ENCODE results near the gene BCAR3. TPM values are rescaled to one million over a fixed set of nuclear protein-coding genes. Genes with fewer than 3 reads are reported as not detected.

BCAR3 gene
- total RNA-seq, 1 donor from 2014 or later = 9.2 TPM

DNA sequence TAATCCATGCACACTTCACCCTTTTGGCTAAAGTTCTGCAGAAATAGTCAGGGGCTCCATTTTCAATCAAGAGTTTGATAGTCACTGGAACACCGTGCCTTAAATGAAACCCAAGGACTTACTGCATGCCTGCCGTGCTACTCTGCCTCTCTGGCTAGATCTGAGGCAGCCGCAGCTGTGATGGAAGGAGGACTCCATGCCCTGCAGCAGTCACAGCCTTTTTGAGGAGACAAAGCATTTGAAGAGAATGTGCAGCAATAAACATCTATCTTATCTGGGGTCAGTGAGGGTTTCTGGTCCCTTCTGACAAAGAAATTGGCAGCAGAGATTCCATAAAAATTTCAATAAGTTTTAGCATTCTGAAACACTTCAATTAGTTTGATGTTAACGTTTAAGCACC, 78.0 kb downstream of the BCAR3 start:
- H3K27ac Mint-ChIP-seq = no peak overlapping the region
- DNase-seq (ENCODE audit: low spot score in 2 of 2, unreplicated experiment in 2 of 2) = no peak

DNA sequence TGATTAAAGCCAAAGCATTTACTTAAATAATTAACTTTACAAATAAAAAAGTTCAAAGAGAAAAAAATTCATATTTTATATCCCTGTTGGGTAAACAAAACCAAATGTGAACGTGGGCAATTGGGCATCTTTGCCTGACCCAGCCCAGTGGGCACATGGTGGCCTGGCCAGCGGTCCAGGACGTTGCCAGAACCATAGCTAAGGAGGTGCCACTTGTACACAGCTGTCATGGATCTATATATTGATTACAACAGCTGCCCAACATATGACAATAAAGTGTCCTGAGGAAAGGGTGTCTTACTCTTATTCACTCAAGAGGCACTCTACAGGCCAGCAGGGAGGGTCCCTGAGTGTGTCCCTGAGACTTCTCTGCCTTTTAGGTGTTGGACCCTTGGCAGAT, 78.5 kb downstream of the BCAR3 start:
- no peak for DNase-seq (ENCODE audit: low spot score in 2 of 2, unreplicated experiment in 2 of 2)
- H3K4me1 Mint-ChIP-seq = peaks cover 40% of the 10 kb centered on the region
- no peaks in the 10 kb centered on the region for H3K27me3 Mint-ChIP-seq (ENCODE audit: low read depth)
- TF ChIP-seq, protein P1, sequence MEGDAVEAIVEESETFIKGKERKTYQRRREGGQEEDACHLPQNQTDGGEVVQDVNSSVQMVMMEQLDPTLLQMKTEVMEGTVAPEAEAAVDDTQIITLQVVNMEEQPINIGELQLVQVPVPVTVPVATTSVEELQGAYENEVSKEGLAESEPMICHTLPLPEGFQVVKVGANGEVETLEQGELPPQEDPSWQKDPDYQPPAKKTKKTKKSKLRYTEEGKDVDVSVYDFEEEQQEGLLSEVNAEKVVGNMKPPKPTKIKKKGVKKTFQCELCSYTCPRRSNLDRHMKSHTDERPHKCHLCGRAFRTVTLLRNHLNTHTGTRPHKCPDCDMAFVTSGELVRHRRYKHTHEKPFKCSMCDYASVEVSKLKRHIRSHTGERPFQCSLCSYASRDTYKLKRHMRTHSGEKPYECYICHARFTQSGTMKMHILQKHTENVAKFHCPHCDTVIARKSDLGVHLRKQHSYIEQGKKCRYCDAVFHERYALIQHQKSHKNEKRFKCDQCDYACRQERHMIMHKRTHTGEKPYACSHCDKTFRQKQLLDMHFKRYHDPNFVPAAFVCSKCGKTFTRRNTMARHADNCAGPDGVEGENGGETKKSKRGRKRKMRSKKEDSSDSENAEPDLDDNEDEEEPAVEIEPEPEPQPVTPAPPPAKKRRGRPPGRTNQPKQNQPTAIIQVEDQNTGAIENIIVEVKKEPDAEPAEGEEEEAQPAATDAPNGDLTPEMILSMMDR (IDR thresholded peaks at IDR 0.05; ENCODE audit: unreplicated experiment) = no peak
- no peaks in the 10 kb centered on the region for H3K9me3 Mint-ChIP-seq
- H3K27ac Mint-ChIP-seq = no peak overlapping the region
- no peak overlapping the region for H3K4me3 Mint-ChIP-seq
- H3K36me3 Mint-ChIP-seq = no peaks in the 10 kb centered on the region

More for the DNA sequence above, 78.0 kb downstream of the BCAR3 start:
- Mint-ChIP-seq H3K27me3 (ENCODE audit: low read depth) (no peaks in the 10 kb centered on the region), H3K4me1 (peaks cover 41% of the 10 kb centered on the region), H3K4me3 (no peak overlapping the region), H3K36me3 (no peaks in the 10 kb centered on the region), H3K9me3 (no peaks in the 10 kb centered on the region)
- TF ChIP-seq, protein P1 (IDR thresholded peaks at IDR 0.05; ENCODE audit: unreplicated experiment) = no peak

DNA sequence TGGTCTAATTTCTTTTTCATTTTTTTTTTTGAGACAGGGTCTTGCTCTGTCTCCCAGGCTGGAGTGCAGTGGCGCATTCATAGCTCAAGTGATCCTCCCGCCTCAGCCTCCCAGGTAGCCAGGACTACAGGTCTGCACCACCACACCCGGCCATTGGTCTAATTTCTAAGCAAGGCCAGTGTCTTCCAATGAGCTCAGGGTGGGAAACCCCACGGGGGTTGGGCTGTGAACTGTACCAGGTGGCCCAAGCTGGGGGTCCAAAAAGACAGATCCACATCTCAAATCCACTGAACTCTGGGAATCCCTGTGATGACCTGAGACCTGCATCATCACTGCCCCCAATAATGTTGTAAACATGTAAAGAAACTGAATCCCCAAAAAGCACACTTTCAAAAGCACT, 79.5 kb downstream of the BCAR3 start:
- no peaks in the 10 kb centered on the region for H3K9me3 Mint-ChIP-seq
- H3K27me3 Mint-ChIP-seq (ENCODE audit: low read depth) = no peaks in the 10 kb centered on the region
- no peaks in the 10 kb centered on the region for H3K36me3 Mint-ChIP-seq
- H3K27ac Mint-ChIP-seq = no peak overlapping the region
- H3K4me3 Mint-ChIP-seq = no peak overlapping the region
- TF ChIP-seq, protein P1 (IDR thresholded peaks at IDR 0.05; ENCODE audit: unreplicated experiment) = no peak
- DNase-seq (ENCODE audit: low spot score in 2 of 2, unreplicated experiment in 2 of 2) = no peak
- peaks cover 50% of the 10 kb centered on the region for H3K4me1 Mint-ChIP-seq

DNA sequence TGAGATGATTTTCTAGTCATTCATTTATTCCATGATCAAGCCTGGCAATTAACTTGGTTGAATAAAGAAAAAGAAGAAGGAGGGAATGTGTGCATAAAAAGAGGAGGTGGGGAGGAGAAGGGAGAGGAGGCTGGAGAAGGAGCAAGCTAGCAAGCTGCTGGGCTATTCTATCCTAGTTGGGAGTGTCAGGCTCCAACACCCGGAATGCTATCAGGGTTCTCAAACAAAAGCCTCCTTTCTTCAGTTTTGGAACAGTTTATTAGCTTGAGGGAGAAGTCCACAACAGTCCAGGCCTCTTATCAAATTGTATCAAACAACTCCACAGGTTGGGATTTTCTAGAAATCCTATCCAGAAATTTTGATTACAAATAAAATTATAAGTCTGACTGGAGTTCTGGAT, 80.0 kb downstream of the BCAR3 start:
- TF ChIP-seq, protein P1 (IDR thresholded peaks at IDR 0.05; ENCODE audit: unreplicated experiment) = no peak
- H3K9me3 Mint-ChIP-seq = no peaks in the 10 kb centered on the region
- DNase-seq (ENCODE audit: low spot score in 2 of 2, unreplicated experiment in 2 of 2) = no peak
- H3K27me3 Mint-ChIP-seq (ENCODE audit: low read depth) = no peaks in the 10 kb centered on the region
- peaks cover 54% of the 10 kb centered on the region for H3K4me1 Mint-ChIP-seq
- no peaks in the 10 kb centered on the region for H3K36me3 Mint-ChIP-seq
- H3K27ac Mint-ChIP-seq = no peak overlapping the region
- no peak overlapping the region for H3K4me3 Mint-ChIP-seq

DNA sequence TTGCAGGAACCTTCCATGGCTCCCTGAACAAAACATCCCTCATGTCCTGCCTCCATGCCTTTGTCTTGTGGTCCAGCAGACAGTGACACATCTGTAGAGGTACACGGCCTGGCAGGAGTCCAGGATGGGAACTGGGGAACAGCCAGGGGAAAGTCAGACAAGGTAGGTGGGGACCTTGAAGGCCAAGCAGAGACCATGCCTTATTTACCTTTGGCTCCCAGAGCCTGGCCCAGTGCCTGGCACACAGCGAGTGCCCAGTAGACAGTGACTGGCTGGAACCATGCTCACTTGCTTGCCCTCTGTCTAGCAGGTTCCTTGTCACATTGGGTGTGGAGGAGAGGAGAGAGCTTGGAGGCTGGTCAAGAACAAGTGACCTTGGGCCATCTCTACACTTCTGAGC, 81.0 kb downstream of the BCAR3 start:
- TF ChIP-seq, protein P1 (IDR thresholded peaks at IDR 0.05; ENCODE audit: unreplicated experiment) = no peak
- no peak for DNase-seq (ENCODE audit: low spot score in 2 of 2, unreplicated experiment in 2 of 2)
- no peaks in the 10 kb centered on the region for H3K9me3 Mint-ChIP-seq
- H3K27me3 Mint-ChIP-seq (ENCODE audit: low read depth) = no peaks in the 10 kb centered on the region
- H3K4me3 Mint-ChIP-seq = no peak overlapping the region
- H3K4me1 Mint-ChIP-seq = peaks cover 58% of the 10 kb centered on the region
- no peaks in the 10 kb centered on the region for H3K36me3 Mint-ChIP-seq
- H3K27ac Mint-ChIP-seq = no peak overlapping the region

DNA sequence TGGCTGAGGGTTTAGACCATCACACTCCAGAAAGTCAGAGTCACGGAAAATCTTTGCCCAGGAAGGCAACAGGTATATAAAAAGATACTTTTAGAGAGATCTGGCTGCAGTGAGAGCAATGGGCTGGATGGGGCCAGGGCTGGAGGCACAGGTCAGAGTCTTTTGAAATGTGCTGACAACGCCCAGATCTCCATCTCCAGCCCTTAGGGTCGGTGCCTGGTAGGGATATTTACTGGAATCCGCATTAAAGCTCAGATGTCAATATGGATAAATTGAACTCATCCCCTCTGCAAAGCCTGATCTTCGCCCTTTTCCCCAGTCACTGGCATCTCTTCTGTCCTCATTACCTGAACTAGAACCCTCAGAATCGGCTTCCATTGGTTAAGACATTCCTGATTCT, 82.2 kb downstream of the BCAR3 start:
- H3K27me3 Mint-ChIP-seq (ENCODE audit: low read depth) = no peaks in the 10 kb centered on the region
- no peaks in the 10 kb centered on the region for H3K9me3 Mint-ChIP-seq
- no peak for DNase-seq (ENCODE audit: low spot score in 2 of 2, unreplicated experiment in 2 of 2)
- H3K27ac Mint-ChIP-seq = no peak overlapping the region
- no peaks in the 10 kb centered on the region for H3K36me3 Mint-ChIP-seq
- no peak overlapping the region for H3K4me3 Mint-ChIP-seq
- H3K4me1 Mint-ChIP-seq = peaks cover 58% of the 10 kb centered on the region
- TF ChIP-seq, protein P1 (IDR thresholded peaks at IDR 0.05; ENCODE audit: unreplicated experiment) = no peak
